DMS53 treated with DMSO at 0.1 percent for 48 hours (cell line): ENCODE results near the gene ADGRG3.

Experiments
- DNase-seq: peaks from one replicate; lab custom pipeline; 2025; ENCODE audit not compliant: unreplicated experiment; lab: John Stamatoyannopoulos, UW

Gene ADGRG3

DNA sequence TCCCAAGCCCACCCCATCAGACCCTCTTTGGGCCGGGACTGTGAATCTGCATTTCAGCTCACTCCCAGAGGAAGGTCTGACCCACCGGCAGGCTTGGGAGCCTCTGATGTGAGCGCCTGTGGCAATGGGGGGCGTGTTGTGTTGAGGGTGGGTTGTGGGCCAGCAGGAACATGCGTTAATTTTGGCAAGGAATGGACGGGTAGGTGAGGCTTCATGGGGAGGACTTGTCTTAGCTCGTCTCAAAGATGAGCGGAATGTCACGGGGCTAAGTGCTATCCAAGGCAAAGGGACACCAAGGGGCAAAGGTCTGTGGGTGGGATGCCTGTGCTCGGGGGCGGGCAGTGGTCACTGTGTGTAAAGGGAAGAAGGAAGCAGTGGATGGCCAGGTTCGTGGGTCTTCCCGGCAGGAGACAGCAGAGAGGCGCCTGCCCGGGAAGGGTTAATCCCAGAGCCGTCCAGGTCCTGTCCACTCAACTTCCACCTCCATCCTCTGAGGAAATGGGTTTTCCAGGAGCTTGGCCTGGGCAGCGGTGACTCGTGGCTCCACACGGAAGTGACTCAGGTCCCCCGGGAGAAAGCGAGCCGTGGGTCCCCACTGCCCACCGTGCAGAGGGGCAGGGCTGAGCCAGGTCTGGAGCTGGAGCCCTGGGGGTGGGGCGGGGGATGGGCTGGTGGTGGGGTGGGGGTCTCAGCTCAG lies 22.3 kb upstream of the ADGRG3 start:
- no peak for DNase-seq

- no peak for DNase-seq
These were observed 21.6 kb upstream of the ADGRG3 start for GRCh38 chr16:57646388-57647039.

GRCh38 chr16:57647136-57647875 lies 20.8 kb upstream of the ADGRG3 start:
- DNase-seq = no peak

GRCh38 chr16:57648125-57648524 lies 20.0 kb upstream of the ADGRG3 start:
- no peak for DNase-seq

DNA sequence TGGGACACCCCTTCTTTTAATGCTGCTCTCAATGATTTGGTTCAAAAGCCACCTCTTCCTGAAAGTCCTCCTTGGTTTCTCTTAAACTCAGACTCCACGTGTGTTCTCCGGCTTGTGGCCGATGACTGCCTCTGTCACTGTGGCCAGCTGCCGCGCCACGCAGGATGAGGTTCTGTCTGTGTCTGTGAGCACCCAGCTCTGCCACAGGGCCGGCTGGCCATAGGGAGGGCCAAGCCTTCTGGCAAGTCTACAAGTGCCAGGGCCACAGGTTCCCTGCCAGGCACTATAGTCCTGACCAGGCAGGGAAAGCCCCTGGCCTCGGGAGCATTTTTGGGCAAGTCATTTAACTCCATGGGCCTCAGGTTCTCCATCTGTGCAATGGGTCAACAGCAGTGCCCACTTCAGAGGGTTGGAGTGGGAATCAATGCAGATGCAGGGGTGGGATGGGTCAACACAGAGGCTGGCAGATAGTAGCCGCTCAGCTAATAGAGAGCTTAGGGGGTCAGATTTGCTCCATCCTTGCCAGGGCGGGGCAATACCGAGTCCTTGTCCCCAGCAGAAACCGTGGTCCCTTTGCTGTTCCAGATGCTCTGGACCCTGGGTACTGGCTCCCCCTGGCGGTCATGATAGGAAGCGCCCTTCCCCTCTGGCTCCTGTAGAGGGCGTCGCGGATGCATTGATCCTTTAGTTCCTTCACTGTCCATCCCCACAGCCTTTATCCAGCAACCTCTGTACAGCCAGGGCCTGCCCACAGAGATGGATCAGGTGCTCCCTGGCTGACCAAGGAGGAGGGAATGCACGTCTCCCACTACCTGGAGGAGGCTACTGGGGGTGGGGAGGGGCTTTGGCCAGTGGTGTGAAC lies 19.3 kb upstream of the ADGRG3 start:
- DNase-seq = peak; percentile 82

DNA sequence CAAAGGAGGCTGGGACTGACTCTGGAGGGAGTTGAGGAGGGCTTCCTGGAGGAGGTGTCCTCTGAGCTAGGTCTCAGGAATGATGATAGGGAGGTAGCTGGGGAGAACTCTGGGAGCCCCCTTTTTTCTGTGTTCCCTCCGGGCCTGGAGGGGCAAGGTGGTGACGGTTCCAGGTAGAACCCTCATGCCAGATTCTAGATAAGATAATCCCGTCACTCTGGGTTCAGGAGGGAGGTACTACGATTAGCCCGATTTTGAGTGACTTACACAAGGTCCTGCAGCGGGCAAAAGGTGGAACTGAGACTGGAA lies 18.7 kb upstream of the ADGRG3 start:
- DNase-seq = no peak

DNA sequence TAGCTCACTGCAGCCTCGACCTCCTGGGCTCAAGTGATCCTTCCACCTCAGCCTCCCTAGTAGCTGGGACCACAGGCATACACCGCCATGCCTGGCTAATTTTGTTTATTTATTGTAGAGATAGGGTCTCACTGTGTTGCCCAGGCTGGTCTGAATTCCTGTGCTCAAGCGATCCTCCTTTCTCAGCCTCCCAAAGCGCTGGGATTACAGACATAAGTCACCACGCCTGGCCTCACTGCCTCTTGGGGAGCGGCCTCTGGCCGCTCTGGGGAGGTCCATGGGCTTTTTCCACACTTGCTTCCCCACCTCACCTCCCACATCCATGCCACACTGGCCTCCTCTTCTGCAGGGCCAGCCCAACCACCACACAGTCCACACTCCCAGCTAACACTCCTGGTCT lies 18.3 kb upstream of the ADGRG3 start:
- DNase-seq = no peak

GRCh38 chr16:57651344-57652333 lies 16.5 kb upstream of the ADGRG3 start:
- DNase-seq = no peak

- DNase-seq = no peak
These were observed 15.2 kb upstream of the ADGRG3 start for GRCh38 chr16:57652695-57653471.

GRCh38 chr16:57653936-57654335 lies 14.2 kb upstream of the ADGRG3 start:
- DNase-seq = no peak

GRCh38 chr16:57656342-57656955 lies 11.7 kb upstream of the ADGRG3 start:
- DNase-seq = no peak

DNA sequence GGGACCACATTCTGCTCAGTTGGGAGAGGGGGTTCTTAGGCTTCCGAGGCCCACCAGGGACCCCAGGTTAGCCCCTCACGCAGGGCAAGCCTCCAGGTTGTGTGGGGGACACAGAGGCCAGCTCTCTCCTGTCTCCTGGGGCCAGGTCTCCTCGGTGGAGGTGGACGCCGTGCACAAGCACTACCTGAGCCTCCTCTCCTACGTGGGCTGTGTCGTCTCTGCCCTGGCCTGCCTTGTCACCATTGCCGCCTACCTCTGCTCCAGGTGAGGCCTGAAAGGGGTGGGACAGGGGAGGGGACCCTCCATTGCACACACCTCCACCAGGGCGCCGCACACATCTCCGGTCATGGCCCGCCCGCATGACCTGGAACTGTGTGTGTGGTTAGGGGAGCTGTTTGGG lies 10.9 kb upstream of the ADGRG3 start:
- no peak for DNase-seq

- DNase-seq = no peak
These were observed 9.8 kb upstream of the ADGRG3 start for GRCh38 chr16:57658130-57658877.

DNA sequence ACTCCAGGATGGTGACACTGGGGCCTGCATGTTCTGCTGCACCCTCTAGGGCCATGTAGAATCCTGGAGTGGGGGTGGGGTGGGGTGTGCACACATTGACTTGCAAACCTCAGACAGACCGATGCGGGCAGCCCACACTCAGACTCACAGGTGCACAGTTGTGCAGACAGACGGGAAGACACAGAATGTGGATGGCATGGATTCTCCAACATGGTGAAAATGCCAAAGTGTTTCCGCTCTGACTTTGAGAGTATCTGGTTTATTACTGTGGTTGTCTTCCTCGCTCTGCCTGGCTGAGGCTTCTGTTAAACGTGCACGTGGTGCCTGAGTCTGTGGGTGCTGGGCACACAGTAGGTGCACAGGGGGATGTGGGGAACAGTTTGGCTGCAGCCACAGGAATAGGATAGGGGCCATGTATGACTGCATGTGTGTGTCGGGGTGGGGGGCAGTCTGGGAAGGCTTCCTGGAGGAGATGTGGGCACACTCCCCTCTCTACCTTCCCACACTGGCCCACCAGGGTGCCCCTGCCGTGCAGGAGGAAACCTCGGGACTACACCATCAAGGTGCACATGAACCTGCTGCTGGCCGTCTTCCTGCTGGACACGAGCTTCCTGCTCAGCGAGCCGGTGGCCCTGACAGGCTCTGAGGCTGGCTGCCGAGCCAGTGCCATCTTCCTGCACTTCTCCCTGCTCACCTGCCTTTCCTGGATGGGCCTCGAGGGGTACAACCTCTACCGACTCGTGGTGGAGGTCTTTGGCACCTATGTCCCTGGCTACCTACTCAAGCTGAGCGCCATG lies 9.0 kb upstream of the ADGRG3 start:
- no peak for DNase-seq

DNA sequence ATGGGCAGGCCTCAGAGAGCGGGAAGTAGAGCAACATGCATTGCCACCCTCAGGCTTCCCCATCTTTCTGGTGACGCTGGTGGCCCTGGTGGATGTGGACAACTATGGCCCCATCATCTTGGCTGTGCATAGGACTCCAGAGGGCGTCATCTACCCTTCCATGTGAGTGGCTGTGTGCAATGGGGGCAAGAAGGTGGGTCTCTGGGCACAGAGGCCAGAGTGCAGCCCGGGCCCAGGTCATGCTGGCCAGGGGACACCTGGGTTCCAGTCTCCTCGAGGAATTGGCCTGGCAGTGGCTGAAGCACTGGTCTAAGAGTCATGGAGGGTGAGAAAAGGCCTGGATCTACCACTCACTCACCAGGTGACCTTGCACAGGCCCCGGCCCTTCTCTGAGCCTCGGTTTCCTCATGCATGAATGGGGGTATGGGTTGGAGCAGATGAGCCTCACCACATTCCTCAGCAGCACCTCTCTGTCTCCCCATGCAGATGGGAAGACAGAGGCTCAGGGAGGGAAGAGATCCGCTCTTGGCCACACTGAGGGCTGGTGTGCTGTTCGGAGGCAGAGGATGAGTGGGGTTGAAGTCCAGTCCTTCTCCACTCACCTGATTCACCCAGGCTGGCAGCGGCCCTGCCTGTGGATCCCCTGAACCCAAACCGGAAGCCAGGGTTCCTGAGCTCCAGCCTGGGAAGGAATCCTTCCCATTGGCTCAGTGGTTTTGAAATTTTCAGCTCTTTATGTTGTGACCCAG lies 7.2 kb upstream of the ADGRG3 start:
- DNase-seq = no peak

DNA sequence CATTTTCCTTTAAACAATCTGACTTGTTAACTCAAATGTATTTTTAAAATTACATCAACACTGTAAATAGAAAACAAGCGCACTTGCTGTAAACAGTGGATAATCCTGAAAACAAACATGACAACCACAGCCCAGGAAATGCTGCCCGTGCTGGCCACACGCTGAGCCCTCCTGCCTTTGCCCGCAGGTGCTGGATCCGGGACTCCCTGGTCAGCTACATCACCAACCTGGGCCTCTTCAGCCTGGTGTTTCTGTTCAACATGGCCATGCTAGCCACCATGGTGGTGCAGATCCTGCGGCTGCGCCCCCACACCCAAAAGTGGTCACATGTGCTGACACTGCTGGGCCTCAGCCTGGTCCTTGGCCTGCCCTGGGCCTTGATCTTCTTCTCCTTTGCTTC lies 6.6 kb upstream of the ADGRG3 start:
- no peak for DNase-seq
